Ureter (tissue), 1 donor: Measurements from ENCODE around the gene SWI5. TPM values are rescaled to one million over a fixed set of nuclear protein-coding genes. Genes with fewer than 3 reads are reported as not detected.

Experiments used
- DNase-seq: peaks from one replicate; pipeline ENCODE4 v3.0.0-alpha.2; 2020; ENCODE audit warnings: low spot score
- total RNA-seq: library from RNA; stranded (reverse); gene quantifications from one replicate; pipeline ENCODE4 v1.2.4, GENCODE V29; 2023
- donor health status: DM: yes; HTN: yes; CAD: no.

SWI5 gene
- total RNA-seq, 1 donor from 2014 or later, result 21.9 TPM

DNA sequence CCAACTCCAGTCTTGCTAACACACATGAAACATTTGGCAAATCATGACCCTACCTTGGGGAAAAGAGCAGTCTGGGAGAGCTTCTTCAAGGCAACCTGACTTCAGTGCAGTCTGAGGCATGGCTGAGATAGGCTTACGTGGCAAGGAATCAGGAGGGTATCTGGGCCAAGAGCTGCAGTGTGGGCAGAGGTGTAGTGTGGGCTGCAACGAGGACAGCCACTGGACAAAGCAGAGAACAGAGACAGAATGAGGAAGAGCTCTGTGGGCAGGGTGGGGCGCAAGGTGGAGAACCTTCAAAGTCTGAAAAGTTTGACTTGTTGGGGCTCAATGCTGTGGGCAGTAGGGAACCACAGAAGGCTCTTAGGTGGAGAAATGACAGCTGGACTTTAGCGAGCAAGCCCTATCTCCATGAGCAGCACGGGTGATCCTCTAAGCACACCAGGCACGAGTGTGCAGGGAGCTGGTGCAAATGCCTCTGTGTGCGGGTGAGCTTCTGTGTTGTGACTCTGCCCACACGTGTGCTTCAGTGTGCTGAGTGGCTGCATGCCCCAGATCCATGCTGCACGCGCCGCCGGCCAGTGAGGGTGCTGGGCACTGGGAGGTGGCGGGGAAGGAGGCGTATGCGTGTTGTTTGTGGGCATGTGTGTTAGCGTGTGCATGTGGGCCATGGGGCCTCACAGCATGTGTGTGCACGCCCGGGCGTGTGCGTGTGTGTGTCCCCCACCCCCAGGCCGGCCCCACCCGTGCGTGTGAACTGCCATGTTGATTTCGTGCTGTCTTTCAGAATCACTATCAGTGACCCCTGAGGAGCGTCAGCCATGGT lies 23.5 kb upstream of the SWI5 start:
- no peak for DNase-seq

- no peak for DNase-seq
Observed at GRCh38 chr9:128253140-128253990, 22.7 kb upstream of the SWI5 start.

GRCh38 chr9:128253991-128254346 lies 22.1 kb upstream of the SWI5 start:
- no peak for DNase-seq

DNA sequence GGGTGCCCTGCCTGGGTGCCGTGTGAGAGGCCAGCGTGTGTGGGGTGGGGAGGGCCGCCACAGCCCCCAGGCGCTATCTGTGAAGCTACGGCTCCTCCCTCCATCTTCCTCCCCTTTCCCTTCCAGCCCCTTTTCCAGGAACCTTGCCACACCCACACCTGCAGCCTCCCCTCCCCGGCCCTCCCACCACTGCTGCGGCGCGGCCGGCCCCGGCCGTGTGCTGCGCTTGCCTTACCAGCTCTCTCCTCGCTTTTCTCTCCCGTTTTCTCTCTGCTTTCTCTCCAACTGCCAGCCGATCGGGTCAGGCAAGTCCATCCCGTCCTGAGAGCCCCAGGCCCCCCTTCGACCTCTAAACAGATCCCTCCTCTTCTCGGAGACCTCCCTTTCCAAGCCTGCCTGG lies 21.7 kb upstream of the SWI5 start:
- DNase-seq, result no peak

DNA sequence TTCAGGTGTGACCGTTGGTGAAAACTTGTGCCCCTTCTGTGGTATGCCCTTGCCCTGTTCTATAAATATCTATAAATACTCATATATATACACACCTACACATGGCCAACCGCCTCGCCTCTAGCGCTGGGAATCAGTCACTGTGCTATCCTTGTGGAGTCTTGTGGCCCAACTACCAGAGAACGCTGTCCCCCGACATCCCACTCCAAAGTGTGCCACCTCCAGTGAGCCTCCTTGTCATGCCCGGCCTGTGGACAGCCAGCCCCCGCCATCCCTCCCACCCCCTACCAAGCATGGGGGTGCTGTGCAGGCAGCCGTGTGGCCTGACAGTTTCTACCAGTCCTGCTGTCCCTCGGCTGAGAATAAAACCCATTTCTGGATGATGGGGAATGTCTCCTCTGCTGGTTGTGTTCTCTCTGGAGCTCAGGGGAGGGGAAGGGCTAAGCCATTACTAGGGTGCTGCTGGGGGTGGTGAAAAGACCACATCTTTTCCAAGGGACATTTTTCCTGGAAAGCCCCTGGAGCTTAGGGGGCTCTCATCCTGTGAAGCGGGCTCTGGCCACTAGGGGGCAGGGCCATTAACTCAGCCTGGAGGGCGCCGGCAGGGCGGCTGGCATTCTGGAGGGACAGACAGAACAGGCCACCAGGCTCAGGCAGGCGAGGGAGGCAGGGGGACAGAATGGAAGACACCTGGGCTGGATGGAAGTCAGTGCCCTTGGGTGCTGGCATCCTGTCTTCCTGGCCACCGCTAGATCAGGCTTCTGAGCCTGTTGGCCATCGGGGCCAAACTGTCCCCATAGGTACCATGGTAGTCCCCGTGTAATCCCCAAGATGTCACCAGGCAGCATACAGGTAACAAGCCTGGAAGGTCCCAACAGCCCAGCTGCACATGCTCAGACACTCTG lies 21.0 kb upstream of the SWI5 start:
- no peak for DNase-seq

GRCh38 chr9:128257086-128257825 lies 18.8 kb upstream of the SWI5 start:
- no peak for DNase-seq

DNA sequence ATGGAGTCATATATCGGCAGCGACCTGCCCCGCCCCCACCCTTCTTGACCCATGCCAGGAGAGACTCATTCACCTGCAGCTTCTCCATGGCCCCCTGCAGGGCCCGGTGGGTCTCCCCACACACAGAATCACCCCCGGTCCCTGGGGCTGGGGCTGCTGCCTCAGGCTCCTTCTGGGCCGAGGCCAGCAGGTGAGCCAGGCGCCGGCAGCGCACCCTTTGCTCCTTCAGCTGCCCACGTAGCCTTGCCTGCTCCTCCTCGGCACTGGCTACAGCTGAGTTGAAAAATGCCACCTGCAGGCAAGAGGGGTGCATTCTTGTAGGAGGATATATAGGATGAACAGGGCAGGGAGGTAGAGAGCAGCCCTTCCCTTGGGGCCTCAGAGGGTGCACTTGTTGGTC lies 18.2 kb upstream of the SWI5 start:
- no peak for DNase-seq

DNA sequence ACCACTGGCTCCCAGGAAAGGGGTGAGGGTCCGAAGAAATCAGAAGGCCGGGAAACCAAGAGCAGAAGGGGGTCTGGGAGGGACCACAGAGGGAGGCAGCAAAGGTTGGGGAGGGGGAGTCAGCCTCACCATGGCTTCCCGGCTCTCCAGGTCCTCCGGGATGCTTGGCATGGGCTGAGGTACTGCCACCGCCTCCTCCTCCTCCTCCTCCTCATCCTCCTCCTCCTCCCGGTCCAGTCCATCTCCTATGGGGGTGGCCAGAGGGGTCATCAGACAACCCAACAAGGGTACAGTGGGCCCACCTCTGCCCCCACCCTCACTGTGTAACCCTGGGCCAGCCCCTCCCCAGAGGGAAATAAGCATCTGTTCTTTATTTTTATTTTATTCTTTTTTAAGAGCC lies 17.8 kb upstream of the SWI5 start:
- no peak for DNase-seq

GRCh38 chr9:128259156-128259555 lies 16.9 kb upstream of the SWI5 start:
- DNase-seq, result no peak

- no peak for DNase-seq
Observed at GRCh38 chr9:128260340-128260739, 15.7 kb upstream of the SWI5 start.

DNA sequence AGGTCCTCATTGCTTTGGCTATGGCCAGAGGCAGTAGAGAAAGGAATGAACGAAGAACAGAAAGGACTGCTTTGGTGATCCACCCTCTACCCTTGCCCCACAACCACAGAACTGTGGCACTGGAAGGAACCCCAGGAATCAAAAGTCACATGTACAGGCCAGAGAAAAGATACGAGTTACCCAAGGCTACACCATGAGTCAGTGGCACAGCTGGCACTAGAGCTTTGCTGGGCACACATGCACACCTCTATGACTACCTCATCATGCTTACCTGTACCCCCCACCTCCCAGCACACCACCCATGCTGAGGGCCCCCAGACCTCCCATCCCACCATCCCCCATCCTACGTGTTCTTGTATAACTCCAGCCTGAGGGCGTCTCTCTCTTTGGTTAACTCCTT lies 13.4 kb upstream of the SWI5 start:
- no peak for DNase-seq

DNA sequence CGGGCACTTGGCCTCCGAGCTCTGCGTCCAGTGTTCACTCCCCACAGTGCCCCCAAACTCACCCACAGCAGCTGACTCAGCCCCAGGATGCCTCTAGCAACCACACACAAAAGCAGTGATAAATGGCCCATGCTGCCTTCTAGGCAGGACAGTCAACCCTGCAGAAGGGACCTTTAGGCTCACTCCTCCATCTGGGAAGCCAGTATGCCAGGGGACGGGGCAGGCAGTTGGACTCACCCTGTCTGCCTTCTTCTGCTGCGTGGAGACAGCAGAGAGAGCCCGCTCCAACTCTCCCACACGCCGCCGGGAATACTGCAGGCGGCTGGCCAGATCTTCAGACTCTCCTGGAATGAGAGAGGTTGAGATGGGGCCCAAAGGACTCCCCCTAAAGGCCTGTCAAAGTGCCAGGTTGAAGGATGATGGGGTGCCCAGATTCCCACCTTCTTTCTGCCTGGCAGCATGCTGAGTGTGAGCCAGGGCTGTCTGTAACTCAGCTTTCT lies 10.7 kb upstream of the SWI5 start:
- no peak for DNase-seq

DNA sequence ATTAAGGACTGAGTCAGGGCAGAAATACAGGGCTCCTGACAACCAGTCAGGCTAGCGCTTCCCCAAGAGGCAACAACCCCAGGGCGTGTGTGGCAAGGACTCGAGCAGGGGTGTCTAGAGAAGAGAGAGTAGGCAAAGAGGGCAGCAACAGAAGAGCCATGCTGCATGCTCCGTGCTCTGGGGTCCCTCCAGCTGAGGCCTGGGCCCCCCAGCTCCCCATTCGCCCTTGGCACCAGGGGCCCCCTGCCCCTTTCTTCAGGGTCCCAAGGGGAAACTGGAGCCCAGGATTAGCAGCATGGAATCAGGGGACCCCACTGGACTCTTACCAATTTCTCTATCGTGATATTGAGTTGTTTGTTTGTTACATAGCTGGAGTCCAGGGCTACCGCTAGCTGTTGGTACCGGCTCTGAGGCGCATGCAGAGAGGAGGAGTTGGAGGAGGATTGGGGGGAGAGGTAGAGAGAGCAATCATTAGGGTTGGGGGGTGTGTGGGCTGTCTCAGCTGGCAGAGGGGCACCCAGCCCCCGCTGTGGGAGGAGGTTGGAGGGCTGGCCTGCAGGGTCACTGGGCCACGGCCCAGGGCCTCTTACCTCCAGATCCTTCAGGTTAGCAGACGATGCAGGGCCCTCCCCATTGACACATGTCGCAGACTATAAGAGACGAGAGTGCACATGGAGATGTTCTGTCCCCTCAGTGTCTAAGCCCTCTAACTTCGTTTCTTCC lies 9.0 kb upstream of the SWI5 start:
- DNase-seq, result no peak

GRCh38 chr9:128271112-128271511 lies 5.0 kb upstream of the SWI5 start:
- no peak for DNase-seq

DNA sequence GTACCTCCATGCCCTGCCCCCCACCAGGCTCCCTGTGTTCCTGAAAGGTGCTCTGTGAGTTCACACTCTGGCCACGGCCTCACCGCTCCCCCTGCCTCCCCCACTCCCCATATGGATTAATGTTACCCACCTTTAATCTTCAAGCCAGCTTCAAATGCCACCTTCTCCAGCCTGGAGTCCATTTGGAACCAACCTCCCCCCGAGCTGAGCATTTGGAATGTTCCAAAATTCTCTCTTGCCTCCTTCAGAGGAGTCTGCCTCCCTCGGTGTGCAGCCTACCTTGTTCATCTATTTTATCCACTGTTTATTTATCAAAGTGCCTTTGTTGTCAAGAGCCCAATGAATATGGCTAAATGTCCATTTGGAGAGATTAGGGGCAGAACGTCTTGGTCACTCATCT lies 4.6 kb upstream of the SWI5 start:
- DNase-seq, result no peak

GRCh38 chr9:128274245-128274644 lies 1.8 kb upstream of the SWI5 start:
- no peak for DNase-seq

DNA sequence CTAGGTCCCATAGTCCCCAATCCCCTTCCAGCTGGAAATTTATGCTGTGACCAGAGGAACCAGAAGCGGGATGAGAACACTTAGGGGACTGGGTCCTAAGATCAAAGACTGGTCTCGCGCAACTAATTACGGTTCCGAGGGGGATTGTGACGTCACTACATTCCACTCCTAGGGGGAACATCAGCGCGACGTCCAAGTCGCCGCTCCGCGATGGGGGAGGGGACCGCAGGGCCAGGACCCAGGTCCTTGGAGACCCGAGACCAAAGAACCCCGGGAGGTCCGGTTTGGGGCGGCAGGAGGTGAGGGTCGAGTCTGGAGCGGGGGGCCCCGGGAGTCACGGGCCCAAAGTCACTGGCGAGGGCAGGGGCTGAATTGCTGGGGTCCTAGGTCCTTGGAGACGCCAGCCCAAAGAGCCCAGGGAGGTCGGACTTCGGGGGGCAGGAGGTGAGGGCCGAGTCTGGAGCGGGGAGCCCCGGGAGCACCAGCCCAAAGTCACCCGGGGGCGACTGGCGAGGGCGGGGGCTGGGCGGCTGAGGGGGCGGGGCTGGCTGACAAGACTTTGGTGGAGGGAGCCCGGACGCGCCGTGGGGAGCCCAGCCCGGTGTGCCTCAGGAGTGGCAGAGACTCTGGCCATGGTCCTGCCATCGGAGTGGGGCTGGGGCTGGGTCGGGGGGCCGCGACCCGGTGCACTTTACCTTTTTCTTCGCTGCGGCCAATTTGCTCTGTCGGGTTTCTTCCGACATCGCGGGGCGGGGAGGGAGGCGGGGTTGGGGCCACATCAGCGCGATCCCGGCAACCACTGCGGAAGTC lies 673 bp upstream of the SWI5 start, which contains the start of gene GOLGA2:
GOLGA2 (minus strand) TSS at position 810 of the 810 bp plus-strand sequence; CDS start at position 779, 31 bp downstream.
- DNase-seq, result peak; percentile 62

DNA sequence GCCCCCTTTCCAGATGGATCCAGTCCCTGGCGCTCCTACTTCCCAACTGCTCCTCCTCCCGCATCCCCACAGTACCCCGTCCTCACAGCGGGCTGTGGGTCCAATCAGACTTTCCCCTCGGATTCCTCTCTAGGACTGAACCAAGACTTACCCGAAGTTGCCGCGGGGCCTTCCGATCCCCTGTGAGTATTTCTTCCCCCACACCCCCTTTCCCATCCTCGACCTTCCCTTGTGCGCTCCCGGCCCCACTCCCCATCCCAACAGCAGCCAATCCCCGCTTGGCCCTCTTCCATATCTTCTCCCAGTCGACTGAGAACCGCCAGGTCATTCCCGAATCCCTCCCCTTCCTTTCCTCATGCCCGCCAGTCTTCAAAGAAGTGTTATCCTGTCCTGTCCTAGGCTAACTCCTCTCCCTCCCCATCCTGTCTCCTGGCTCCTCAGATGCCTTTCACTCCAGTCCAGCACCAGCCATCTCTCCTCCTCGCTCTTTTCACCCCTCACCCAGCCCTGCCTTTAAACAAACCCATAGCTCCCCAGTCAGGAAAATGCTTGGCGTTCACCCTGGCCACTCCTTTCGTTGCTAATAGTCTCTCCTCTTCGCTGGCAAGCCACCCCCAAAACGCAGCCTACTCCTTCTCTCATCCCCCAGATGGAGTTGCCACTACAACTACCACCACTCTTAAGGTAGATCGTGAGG lies 646 bp downstream of the SWI5 start:
- peak; percentile 55 for DNase-seq
